Astrocyte of the spinal cord (primary cell): ENCODE data around the gene RPTOR.
A peak's percentile ranks its signal among the peaks of the same experiment; 100 is the strongest.

Source experiments
- DNase-seq: peaks from one replicate; pipeline ENCODE4 v3.0.0; 2011; ENCODE audit warnings: low read depth, low spot score
- H3K4me3 ChIP-seq: 2 replicates; pipeline ENCODE4 v1.5.1; 2011; ENCODE audit warnings: low read depth, mild to moderate bottlenecking, low read length, moderate library complexity
- in situ Hi-C: cut with HindIII; loops from 2 replicates; pipeline ENCODE4 v1.10.0; 2017; ENCODE audit warnings: low sequenced_read_pairs
- TF ChIP-seq, protein P1 (sequence below): IDR thresholded peaks from 2 replicates; pipeline ENCODE4 v1.5.1; 2012; ENCODE audit warnings: low read depth, mild to moderate bottlenecking, low read length, inconsistent platforms

Gene RPTOR

DNA sequence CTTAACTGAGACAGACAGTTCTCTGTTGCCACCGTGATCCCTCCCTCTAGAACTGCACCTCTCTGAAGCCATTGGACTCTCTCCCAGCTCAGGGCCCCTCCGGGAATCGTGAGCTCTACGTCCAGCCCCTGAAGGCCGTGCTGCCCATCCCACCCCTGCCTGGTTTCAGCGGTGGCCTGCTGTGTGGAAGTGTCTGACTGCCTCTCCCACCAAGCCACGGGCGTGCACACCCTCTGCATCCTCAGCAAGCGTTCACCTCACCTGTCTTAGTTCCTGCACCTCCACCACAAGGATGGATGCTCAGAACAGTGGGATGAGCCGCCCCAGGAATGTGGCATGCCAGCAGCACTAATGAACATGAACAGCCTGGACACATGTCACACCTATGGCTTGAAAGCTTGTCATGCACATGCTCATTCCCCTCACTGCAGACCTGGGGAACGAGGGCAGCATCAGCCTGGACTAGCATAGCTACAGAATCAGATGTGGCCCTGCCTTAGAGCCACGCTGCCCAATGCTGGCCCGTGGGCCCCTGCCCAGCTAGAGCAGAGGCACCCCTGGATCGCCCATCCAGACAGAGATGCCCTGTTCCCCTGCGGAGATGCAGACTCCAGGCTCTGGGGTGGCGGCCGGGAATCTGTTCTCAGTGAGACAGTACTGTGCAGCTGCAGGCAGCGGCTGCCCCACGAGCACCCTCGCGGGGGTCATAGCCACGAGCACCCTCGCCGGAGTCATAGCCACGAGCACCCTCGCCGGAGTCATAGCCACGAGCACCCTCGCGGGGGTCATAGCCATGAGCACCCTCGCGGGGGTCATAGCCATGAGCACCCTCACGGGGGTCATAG is 373.3 kb downstream of the RPTOR start:
- no peak overlapping the region for H3K4me3 ChIP-seq
- TF ChIP-seq, protein P1, sequence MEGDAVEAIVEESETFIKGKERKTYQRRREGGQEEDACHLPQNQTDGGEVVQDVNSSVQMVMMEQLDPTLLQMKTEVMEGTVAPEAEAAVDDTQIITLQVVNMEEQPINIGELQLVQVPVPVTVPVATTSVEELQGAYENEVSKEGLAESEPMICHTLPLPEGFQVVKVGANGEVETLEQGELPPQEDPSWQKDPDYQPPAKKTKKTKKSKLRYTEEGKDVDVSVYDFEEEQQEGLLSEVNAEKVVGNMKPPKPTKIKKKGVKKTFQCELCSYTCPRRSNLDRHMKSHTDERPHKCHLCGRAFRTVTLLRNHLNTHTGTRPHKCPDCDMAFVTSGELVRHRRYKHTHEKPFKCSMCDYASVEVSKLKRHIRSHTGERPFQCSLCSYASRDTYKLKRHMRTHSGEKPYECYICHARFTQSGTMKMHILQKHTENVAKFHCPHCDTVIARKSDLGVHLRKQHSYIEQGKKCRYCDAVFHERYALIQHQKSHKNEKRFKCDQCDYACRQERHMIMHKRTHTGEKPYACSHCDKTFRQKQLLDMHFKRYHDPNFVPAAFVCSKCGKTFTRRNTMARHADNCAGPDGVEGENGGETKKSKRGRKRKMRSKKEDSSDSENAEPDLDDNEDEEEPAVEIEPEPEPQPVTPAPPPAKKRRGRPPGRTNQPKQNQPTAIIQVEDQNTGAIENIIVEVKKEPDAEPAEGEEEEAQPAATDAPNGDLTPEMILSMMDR = no peak
- in situ Hi-C loops = no loop called here
- no peak for DNase-seq

DNA sequence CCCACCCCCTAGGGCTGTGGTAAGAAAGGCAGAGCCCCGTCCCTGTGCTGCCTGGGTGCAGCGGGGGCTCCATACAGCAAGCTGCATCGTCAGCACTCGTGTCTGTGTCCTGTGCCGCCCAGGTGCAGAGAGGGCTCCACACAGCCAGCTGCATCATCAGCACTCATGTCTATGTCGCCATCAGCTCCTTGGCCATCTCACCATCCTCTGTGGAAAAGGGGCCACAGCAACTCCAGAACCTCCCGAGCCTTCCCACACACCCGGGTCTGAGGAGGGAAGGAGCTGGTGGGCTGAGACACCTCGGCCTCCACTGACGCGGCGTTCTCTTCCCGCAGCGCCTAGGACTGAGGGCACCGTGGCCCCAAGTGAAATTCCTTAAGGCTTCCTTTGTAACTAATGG is 374.1 kb downstream of the RPTOR start:
- in situ Hi-C loops = no loop called here
- no peak overlapping the region for H3K4me3 ChIP-seq
- TF ChIP-seq, protein P1 = no peak
- no peak for DNase-seq

DNA sequence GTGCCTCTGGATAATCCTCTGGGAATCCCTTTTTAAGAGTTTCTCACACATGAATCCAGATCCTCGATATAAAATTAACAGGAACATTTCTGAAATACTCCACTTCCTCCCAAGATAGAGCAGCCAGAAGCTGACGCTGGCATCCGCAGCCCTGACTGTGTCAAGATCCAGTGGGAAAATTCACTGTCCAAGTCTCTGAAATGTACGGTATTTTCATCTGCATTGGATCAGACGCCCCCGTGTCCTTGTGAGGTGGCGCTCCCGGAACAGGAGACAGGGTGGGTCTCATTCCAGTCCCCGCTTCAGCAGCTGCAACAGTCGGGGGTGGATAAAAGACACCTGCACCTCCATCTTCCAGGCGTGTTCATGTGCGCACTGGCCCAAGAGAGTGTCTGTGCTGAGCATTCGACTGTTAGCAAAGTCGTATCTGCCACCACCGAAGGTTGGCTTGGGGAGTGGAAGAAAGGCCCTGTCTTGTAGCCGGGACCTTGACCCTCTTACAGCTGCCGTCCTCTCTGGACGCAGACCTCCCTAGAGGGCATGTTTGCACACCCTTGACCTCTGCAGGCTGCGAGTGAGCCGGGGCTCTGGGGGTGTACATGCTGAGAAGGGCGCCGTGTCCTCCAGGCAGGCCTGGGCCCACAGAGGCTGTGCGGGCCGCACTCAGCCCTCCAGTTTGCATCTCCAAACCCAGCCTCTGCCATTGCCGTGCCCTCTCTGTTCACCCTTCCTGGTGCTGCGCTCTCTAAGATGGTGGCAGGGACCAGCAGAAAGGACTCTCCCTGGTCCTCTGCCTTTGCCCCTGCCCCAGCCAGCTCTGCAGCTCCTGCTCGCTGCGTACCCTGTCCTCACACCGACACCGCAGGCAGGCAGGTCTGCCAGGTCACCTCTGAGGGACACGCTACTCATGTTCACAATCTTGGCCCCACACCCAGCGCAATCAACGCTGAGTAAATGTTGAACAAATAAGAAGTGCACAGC is 375.0 kb downstream of the RPTOR start:
- TF ChIP-seq, protein P1 = no peak
- no peak for DNase-seq
- in situ Hi-C loops = no loop called here
- H3K4me3 ChIP-seq = no peak overlapping the region

DNA sequence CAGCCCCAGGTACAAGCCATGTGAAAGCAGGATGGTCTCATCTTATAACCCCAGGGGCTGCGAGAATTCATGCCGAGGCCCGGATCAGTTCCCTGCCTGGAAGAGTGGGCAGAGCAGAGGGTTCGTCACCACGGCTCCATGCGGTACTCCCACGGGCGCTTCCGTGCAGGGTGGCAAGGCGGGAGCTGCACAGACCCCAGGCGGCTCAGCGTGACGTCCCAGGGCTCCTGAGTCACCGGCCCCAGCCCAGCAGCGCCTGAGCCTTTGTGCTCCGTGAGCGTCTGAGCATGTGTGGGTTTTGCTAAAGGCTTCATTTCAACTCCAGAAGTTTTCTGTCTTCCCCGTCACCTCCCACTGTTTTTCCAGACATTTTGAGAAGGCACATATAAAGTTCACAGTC is 375.8 kb downstream of the RPTOR start:
- DNase-seq = peak; percentile 46
- in situ Hi-C loops = no loop called here
- no peak overlapping the region for H3K4me3 ChIP-seq
- TF ChIP-seq, protein P1 = no peak

DNA sequence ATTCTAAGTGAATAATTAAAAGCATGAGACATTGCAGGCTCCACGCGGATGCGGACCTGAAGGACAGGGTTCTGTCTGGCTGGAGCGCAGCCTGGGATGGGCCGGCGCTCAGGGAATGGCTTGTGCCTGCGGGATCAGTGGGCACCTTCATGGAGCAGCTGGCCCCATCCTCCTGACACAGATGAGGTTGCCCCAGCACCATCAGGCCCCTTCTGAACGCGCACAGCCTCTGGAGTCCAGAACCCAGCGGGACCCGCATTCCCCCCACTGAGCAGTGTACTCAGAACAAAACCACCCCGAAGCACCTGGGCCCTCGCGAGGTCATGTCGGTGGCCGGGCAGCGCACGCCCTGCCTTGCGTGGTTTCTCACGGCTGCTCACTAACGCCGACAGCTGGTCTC is 376.5 kb downstream of the RPTOR start:
- in situ Hi-C loops = no loop called here
- DNase-seq = no peak
- TF ChIP-seq, protein P1 = no peak
- no peak overlapping the region for H3K4me3 ChIP-seq

DNA sequence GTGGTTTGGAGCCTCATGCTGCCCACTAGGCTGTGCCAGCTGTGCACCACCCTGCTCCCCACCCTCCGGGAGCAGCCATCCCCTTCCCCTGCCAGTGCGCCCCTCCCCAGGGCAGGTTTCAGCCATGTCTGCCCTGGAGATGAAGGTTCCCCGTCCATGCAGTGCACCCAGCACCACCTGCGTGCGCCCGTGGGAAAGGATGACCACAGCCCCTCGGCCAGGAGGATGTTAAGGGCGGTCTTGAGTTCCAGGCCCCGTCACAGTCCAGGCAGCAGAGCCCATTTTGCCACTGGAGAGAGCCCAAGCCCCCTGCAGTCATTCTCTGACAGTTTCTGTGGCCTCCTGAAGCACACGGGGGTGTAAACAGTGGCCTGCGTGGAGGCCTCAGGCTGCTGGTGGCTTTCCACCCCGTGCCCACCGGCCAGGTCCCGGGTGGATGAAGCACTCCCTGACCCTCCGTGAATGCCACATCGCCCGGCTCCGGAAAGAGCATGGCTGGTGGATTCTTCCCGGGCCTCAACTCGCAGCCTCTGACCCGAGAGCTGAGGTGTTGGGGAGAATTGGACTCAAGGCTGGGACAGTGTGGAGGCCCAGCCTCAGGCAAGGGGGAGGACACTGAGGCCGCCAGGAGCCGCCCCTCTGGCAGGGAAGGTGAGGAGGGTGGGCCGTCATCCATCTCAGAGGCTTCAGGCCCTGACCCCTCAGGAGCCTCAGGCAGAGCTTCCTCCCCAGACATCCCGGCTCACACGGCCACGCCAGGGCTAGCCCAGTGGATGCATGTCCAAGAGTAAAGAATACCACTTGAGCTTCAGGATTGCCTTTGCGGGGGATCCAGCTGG is 377.3 kb downstream of the RPTOR start:
- in situ Hi-C loops = no loop called here
- H3K4me3 ChIP-seq = no peak overlapping the region
- TF ChIP-seq, protein P1 = no peak
- DNase-seq = no peak
